GM12878 (cell line): ENCODE measurements around the gene VPS39. TPM values are rescaled to one million over a fixed set of nuclear protein-coding genes. Genes with fewer than 3 reads are reported as not detected.

Source experiments
- E4F1 ChIP-seq: fragments of 450-650 bp; IDR thresholded peaks from 2 replicates; pipeline ENCODE4 v1.6.1; 2018; ENCODE audit warnings: borderline replicate concordance, mild to moderate bottlenecking; ENCODE audit not compliant: partially characterized antibody
- ELK1 ChIP-seq: IDR thresholded peaks from 2 replicates; pipeline ENCODE4 v1.6.1; 2012; ENCODE audit warnings: low read depth, low read length, improper control_type of control experiment
- EP300 ChIP-seq, 2 experiments: fragments of 150-350 bp in 1 of 2; IDR thresholded peaks; 2 replicates each; pipeline ENCODE4 v1.6.1; 2011 to 2012; ENCODE audit warnings: low read depth in 2 of 2, low read length in 2 of 2, borderline replicate concordance in 1 of 2, improper control_type of control experiment in 1 of 2, inconsistent platforms in 1 of 2; ENCODE audit not compliant: control insufficient read depth in 1 of 2
- GABPA ChIP-seq: IDR thresholded peaks from 2 replicates; pipeline ENCODE4 v1.6.1; 2014; ENCODE audit warnings: antibody characterized with exemption, low read depth, mild to moderate bottlenecking, inconsistent platforms
- GATAD2B ChIP-seq: fragments of 450-650 bp; conservative IDR thresholded peaks from 2 replicates; pipeline ENCODE4 v1.6.1; 2017; ENCODE audit warnings: low read depth, mild to moderate bottlenecking, moderate library complexity
- MTA3 ChIP-seq: IDR thresholded peaks from 2 replicates; pipeline ENCODE4 v1.6.1; 2012; ENCODE audit warnings: low read length, inconsistent platforms, borderline replicate concordance
- NR2C1 ChIP-seq: fragments of 450-650 bp; IDR thresholded peaks from 2 replicates; pipeline ENCODE4 v1.6.1; 2017; ENCODE audit warnings: antibody characterized with exemption, mild to moderate bottlenecking, moderate library complexity
- NR2F1 ChIP-seq: fragments of 450-650 bp; conservative IDR thresholded peaks from 2 replicates; pipeline ENCODE4 v1.6.1; 2017; ENCODE audit warnings: mild to moderate bottlenecking
- PML ChIP-seq: IDR thresholded peaks from 2 replicates; pipeline ENCODE4 v1.6.1; 2012; ENCODE audit warnings: low read length, inconsistent platforms
- POLR2AphosphoS2 ChIP-seq: IDR thresholded peaks from 2 replicates; pipeline ENCODE4 v1.6.1; 2011; ENCODE audit warnings: low read depth, mild to moderate bottlenecking, low read length, improper control_type of control experiment, moderate library complexity
- RAD51 ChIP-seq: fragments of 450-650 bp; IDR thresholded peaks from 2 replicates; pipeline ENCODE4 v1.6.1; 2016; ENCODE audit warnings: moderate library complexity, mild to moderate bottlenecking, inconsistent platforms
- RB1 ChIP-seq: fragments of 450-650 bp; formaldehyde crosslinking; IDR thresholded peaks from 2 replicates; pipeline ENCODE4 v1.6.1; 2017; ENCODE audit warnings: mild to moderate bottlenecking, borderline replicate concordance
- SIX5 ChIP-seq: IDR thresholded peaks from 2 replicates; pipeline ENCODE4 v1.6.1; 2011; ENCODE audit warnings: mild to moderate bottlenecking, low read depth, low read length, moderate library complexity; ENCODE audit not compliant: severe bottlenecking
- SRF ChIP-seq, 2 experiments: IDR thresholded peaks; 2 replicates each; pipeline ENCODE4 v1.6.1; 2011; ENCODE audit warnings: low read depth in 2 of 2, low read length in 2 of 2, mild to moderate bottlenecking in 1 of 2, moderate library complexity in 1 of 2
- STAT1 ChIP-seq: fragments of 450-650 bp; conservative IDR thresholded peaks from 2 replicates; pipeline ENCODE4 v1.6.1; 2014; ENCODE audit warnings: antibody characterized with exemption, mild to moderate bottlenecking
- YY1 ChIP-seq: IDR thresholded peaks from 2 replicates; pipeline ENCODE4 v1.6.1; 2011; ENCODE audit warnings: low read depth, mild to moderate bottlenecking, low read length
- polyA plus RNA-seq, 11 experiments: library from polyadenylated mRNA; depleted of rRNA in 4 of 11; unstranded in 6 of 11; stranded (reverse) in 5 of 11; fragments of >200 nt; fragmentation: Nextera tagmentation in 4 of 11; fragmentation: Illumina TruSeq in 1 of 11; extraction: Ambion mirVana in 4 of 11; extraction: Trizol in 1 of 11; gene quantifications; 1 replicate in 1 of 11; 2 replicates in 10 of 11; pipeline versions ENCODE4 v1.2.1 to v1.2.3, GENCODE V29; 2011 to 2016; ENCODE audit warnings: inconsistent platforms in 2 of 11, missing spikeins in 2 of 11, low read depth in 1 of 11
- total RNA-seq, 4 experiments: library from RNA; depleted of rRNA in 3 of 4; stranded (reverse); fragments of >200 nt in 3 of 4; fragmentation: Illumina TruSeq in 1 of 4; extraction: Trizol in 1 of 4; gene quantifications; 2 replicates each; pipeline versions ENCODE4 v1.2.1 to v1.2.3, GENCODE V29; 2013 to 2021
- TF ChIP-seq, protein P1 (sequence below): IDR thresholded peaks from 2 replicates; pipeline ENCODE4 v1.6.1; 2012; ENCODE audit warnings: mild to moderate bottlenecking, low read depth, low read length
- TF ChIP-seq, protein P2 (sequence below): fragments of 450-650 bp; IDR thresholded peaks from 2 replicates; pipeline ENCODE4 v1.6.1; 2017; ENCODE audit warnings: antibody characterized with exemption, mild to moderate bottlenecking, moderate library complexity

The VPS39 gene
- total and polyA plus RNA-seq, 10 of the 15 experiments (the other 5 are each of a cell fraction or from before 2014, with no cell fraction given): 4.9 to 50.0 (median 36.2) TPM

DNA sequence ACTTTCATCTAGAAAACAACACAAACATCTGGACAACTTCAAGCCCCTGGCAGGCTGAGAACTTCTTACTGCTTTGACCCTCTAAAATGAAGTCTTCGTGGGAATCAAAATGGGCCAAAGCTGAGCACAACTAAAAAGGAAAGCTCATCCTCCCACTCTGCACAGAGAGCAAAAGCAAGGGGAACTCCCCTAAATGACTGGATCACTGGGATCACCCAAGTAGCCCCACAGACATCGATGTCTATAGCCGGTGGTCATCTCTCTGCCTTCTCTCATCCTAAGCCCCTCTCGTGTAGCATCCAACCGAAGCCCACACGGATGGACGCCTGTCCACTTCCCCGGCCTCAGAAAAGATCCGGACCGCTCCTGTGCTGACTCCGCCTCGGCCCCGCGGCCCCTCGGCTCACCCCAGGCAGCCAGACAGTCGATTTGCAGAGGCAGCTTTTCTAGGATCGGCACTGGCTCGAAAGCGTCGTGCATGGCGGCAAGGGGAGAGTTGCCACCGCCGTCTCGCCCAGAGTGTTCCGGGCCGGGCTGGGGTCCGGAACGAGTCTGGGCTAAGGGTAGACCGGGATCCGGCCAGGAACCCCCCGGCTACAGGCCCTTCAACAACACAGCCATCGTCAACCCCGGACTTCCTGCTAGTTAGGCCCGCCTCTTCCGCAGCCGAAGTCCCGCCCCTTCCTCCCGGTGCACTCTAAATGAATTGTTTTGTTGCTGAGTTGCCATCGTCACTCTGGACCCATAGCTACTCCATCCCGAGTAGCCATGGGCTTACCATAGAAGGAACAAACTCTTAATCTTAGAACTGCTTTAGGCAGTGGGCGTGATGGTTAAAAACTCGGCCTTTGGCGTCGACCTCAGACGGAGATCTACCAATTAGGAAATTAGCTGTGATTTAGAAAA lies at the start of gene VPS39 (continued):
- peak; percentile 54 for TF ChIP-seq E4F1
- TF ChIP-seq SIX5: peak; percentile 16
- peak; percentile 63; the same call in 1 of the 2 replicates for TF ChIP-seq GATAD2B
- TF ChIP-seq, protein P1, sequence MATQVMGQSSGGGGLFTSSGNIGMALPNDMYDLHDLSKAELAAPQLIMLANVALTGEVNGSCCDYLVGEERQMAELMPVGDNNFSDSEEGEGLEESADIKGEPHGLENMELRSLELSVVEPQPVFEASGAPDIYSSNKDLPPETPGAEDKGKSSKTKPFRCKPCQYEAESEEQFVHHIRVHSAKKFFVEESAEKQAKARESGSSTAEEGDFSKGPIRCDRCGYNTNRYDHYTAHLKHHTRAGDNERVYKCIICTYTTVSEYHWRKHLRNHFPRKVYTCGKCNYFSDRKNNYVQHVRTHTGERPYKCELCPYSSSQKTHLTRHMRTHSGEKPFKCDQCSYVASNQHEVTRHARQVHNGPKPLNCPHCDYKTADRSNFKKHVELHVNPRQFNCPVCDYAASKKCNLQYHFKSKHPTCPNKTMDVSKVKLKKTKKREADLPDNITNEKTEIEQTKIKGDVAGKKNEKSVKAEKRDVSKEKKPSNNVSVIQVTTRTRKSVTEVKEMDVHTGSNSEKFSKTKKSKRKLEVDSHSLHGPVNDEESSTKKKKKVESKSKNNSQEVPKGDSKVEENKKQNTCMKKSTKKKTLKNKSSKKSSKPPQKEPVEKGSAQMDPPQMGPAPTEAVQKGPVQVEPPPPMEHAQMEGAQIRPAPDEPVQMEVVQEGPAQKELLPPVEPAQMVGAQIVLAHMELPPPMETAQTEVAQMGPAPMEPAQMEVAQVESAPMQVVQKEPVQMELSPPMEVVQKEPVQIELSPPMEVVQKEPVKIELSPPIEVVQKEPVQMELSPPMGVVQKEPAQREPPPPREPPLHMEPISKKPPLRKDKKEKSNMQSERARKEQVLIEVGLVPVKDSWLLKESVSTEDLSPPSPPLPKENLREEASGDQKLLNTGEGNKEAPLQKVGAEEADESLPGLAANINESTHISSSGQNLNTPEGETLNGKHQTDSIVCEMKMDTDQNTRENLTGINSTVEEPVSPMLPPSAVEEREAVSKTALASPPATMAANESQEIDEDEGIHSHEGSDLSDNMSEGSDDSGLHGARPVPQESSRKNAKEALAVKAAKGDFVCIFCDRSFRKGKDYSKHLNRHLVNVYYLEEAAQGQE: no peak
- no peak; the same call in 1 of the 2 replicates for TF ChIP-seq ELK1
- 0 out of 2 replicates have a peak, but pooled peaks have one; percentile 24 for TF ChIP-seq MTA3
- TF ChIP-seq POLR2AphosphoS2: peak; percentile 89
- peak; percentile 86; the same call in 1 of the 2 replicates for TF ChIP-seq STAT1
- TF ChIP-seq YY1: peak; percentile 89
- TF ChIP-seq SRF (IDR thresholded peaks at IDR 0.05; ENCODE audit: low read depth in 2 of 2, low read length in 2 of 2): 0 out of 4 replicates have a peak, but pooled peaks of 1 of the 2 experiments have one; percentile 26
- TF ChIP-seq RB1: peak; percentile 55; the same call in 1 of the 2 replicates
- TF ChIP-seq NR2C1: no peak
- TF ChIP-seq NR2F1: 0 out of 2 replicates have a peak, but pooled peaks have one; percentile 6
- TF ChIP-seq, protein P2, sequence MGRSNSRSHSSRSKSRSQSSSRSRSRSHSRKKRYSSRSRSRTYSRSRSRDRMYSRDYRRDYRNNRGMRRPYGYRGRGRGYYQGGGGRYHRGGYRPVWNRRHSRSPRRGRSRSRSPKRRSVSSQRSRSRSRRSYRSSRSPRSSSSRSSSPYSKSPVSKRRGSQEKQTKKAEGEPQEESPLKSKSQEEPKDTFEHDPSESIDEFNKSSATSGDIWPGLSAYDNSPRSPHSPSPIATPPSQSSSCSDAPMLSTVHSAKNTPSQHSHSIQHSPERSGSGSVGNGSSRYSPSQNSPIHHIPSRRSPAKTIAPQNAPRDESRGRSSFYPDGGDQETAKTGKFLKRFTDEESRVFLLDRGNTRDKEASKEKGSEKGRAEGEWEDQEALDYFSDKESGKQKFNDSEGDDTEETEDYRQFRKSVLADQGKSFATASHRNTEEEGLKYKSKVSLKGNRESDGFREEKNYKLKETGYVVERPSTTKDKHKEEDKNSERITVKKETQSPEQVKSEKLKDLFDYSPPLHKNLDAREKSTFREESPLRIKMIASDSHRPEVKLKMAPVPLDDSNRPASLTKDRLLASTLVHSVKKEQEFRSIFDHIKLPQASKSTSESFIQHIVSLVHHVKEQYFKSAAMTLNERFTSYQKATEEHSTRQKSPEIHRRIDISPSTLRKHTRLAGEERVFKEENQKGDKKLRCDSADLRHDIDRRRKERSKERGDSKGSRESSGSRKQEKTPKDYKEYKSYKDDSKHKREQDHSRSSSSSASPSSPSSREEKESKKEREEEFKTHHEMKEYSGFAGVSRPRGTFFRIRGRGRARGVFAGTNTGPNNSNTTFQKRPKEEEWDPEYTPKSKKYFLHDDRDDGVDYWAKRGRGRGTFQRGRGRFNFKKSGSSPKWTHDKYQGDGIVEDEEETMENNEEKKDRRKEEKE: no peak
- TF ChIP-seq PML: peak; percentile 75; the same call in 1 of the 2 replicates
- TF ChIP-seq RAD51: no peak
- TF ChIP-seq EP300 (IDR thresholded peaks at IDR 0.05; ENCODE audit: borderline replicate concordance in 1 of 2, control insufficient read depth in 1 of 2, low read depth in 2 of 2, low read length in 2 of 2): 0 out of 4 replicates have a peak, but pooled peaks of 1 of the 2 experiments have one; percentile 13
- TF ChIP-seq GABPA: peak; percentile 94
